CD4-positive, alpha-beta T cell treated with Interleukin-15 for 1 hour (primary cell): ENCODE results near the gene HS6ST1.

Experiments used
- DNase-seq: peaks from one replicate; pipeline ENCODE4 v3.0.0-alpha.2; 2020

The HS6ST1 gene

GRCh38 chr2:128292599-128293425 is 25.9 kb downstream of the HS6ST1 start:
- DNase-seq = no peak

DNA sequence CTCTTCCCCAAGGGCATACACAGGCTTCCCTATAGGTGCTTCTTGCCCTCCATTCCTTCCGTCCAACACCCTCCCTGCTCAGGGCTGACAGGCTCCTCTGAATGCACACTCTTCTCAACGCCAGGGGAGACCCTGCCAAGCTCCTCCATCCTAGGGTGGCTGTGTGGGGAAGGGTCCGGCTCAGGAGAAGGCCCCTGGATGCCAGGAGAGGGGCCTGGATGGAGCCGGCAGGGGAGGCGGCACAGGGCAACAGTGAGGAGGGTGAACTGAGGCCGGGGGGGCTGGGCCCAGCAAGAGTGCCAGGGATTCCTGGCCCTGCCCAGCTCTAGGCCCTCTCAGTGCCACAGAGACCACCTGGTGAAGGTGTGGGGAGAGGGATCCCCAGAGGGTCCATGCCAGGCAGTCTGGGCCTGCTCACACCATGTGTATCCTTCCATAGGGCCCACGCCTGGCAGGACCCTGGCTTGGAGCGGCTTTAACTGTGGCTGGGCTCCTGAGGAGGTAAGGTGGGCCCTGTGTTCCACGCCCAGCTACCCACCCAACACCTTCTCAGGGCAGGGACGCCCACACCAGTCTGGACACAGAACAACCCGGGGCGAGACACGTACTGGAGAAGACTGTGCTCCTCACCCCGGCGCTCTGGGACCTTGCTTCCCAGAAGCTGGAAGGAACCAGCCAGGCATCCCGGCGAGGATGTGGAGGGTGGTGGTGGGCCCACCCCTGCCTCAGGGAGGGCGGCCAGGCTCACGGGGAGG is 26.6 kb downstream of the HS6ST1 start:
- no peak for DNase-seq

DNA sequence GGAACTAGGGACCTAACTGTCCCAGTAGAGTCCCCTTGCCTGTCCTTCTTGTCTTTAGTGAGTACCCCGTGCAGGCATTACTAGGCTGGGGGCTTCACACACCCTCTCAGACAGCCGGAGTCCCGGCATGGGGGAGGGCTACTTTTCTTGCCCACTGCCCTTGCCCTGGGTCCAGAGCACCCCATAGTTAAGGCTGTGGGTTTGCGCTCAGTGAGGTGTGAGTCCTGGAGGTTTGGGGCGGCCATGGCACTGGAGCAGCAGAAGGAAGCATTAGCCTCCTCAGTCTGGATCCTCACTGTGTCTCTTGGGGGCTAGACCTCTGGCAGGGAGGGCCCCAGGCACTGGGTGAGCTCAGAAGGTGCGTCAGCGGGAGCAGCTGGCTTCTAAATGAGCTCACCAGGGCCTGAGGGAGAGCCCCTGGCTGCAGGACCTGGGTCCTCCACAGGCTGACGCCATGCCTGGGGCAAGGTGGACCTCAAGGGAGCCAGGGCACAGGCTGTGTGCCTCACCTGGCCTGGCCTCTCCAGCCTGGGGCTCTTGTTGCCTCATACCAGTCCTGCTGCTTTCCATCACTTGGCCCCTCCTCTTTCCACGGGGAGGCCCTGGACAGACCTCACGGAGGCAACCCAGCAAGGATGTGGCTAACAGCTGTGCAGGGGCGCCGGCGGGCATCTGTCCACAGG is 27.4 kb downstream of the HS6ST1 start:
- no peak for DNase-seq

GRCh38 chr2:128290356-128290755 is 28.3 kb downstream of the HS6ST1 start:
- DNase-seq = no peak

GRCh38 chr2:128289439-128289838 is 29.2 kb downstream of the HS6ST1 start:
- DNase-seq = no peak

DNA sequence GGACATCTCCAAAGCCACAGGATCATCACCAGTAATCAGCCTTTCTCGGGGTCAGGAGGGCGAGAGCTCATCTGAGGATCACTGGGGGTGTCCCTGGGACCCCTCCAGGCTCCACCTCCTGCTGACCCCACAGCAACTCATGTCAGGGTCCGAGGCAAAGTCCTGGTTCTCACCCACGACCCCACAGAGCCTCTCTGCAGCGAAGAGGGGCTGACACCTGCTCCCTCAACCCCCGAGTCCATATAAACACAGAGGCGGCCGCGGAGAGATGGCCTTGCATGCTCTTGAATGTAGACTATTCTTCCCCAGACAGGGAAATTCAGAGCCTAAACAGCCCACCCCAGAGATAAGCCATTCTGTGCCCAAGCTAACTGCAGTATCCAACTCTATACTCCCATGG is 29.9 kb downstream of the HS6ST1 start:
- no peak for DNase-seq

- DNase-seq = no peak
These were observed 30.6 kb downstream of the HS6ST1 start for GRCh38 chr2:128287780-128288735.

DNA sequence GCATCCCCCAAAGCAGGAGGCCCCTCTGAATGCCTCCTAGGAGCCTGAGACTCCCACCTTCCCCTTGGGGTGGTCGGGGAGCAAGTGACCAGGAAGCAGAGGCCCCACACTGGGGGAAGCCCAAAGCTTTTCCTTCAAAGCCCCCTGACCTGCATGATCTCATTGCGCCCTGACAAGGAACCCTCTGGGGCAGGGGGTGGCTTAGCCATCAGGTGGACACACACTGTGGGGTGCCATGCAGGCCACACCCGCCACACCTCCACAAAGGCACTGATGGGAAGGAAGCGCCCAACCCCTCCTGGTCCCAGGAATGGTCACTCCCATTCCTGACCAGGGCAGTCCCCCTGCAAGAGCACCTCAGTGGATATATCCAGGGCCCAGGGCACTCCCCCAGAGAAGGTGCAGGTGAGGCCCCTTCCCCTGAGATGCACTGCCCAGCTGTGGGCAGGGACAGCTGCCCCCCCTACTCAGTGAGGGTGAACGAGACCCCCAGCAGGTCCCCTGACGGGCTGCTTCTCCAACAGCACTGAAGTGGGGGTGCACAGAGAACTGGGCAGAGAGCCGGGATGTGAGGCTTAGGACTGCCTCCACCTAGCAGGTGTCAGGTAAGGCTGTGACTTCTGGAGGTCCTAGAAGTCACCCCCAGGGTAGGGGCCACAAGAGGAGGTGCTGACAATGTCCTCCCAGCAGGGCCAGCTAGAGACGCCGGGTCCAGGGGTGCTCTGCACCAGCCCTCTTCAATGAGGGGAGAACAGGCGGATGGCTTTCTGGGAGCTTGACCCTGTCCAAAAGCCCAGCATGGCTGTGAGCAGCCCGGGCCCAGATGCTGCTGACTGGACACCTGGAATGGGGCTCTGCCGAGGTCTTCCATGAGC is 31.5 kb downstream of the HS6ST1 start:
- no peak for DNase-seq

- DNase-seq = no peak
These were observed 32.5 kb downstream of the HS6ST1 start for GRCh38 chr2:128286011-128286721.

DNA sequence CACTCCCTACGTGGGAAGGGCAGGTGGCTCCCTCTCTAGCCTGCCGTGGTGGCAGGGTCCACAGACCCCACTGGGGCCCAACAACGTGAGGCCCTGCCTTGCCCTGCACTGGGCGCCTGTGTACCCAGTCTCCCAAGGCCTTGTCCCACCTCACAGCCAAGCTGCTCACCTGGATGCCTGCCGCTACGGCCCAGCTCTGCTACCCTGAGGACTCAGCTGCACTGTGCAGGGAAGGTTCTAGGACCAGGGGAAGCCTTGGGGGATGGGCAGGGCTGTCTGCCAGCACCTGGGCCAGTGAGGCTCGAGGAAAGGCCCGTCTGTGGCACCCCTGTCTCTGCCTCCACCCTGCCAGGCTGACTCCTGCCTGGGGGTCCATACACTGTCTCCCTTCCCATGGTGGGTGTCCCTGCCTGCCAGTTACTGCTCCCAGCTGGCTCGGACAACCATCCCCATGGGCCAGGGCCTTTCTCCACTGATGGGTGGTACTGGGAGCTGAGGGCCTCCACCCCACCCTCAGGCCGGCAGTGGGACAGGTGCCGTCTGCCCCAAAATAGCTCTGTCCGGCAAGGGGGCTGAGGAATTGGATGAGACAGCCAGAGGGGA is 33.2 kb downstream of the HS6ST1 start:
- no peak for DNase-seq

- DNase-seq = no peak
These were observed 33.8 kb downstream of the HS6ST1 start for GRCh38 chr2:128284841-128285240.

DNA sequence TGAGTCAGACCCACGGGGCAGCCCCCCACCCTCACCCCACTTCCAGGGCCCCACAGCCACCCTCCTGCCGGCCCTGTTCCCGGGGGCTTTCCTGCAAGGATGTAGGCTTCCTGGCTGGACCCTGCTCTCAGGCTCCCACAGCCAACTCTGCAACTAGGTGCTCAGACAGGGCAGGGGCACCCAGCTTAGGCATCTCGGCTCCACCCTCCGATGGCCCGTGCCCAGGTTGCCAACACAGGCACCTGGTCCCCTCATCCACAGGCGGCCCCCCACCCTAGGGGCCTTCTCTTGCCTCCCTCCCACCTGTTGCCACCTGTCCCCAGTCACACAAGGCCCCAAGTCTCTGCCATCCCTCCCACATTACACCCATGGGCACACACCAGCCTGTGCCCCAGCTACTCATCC is 34.6 kb downstream of the HS6ST1 start:
- DNase-seq = no peak

GRCh38 chr2:128282976-128283810 is 35.5 kb downstream of the HS6ST1 start:
- DNase-seq = no peak

GRCh38 chr2:128282246-128282975 is 36.3 kb downstream of the HS6ST1 start:
- no peak for DNase-seq

DNA sequence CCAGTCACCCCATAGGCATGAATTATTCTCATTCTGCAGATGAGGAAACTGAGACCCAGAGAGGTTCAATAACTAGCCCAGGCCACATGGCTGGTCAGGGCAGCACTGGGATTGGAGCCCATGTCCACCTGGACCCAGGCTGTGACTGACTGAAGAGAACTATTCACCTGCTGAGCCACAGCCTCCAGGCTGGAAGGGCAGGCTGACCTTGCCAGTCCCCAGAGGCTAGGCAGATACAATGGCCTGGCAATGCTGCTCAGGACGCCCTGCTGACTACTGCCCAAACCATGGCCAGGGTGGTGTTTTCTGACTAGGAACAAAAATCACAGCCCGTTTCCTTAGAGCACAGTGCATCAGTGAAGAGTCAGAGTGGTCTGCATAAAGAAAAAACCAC is 36.8 kb downstream of the HS6ST1 start:
- peak; percentile 10 for DNase-seq

DNA sequence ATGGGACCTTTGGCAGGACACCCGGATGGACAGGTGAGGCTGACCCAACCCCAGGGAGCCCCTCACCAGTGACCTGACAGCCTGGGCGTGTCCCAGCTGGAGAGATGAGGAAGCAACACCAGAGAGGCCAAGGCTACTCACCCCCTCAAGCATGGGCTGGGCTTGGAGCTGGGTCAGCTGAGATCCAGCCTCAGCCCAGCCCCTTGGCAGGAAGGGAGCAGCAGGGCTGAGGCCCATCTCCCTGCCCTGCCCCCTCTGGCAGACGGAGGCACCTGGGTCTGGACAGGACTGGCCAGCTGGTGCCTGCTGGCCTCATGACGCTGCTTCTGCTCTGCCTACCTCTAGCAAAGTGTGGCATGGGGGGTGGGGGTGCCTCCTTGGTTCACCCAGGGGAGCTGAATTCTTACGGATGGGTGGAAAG is 37.8 kb downstream of the HS6ST1 start:
- no peak for DNase-seq

DNA sequence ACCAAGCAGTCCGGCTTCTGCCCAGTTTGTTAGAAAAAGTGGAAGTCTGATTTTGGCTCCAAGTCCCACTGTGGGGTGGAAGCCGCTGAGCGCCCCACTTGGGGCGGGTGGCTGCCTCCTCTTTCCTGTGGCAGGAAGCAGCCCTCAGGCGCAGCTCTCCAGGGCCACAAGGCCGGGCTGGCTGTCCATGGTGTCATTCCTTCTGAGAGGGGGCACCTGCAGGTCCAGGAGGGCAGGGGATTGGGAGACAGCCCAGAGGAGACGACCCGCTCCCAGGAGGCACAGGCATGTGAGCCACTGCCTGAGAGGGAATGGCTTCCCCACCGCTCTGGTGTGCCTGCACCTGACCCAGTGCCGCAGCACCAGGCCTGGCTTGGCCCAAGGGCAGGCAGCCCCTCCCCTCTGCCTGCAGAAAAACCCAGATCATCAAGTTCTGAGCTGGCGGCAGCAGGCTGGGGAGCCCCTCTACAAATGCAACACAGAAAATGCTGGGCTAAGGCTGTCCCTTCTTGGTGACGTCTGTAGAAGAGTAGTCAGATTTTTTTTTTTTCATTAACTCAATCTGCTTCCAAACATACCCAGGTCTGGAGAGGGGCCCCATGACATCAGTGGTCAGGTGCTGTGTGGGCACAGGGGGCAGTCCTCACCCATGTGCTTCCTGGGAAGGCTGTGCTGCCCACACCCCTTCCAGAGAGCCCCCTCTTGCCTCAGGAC is 38.4 kb downstream of the HS6ST1 start:
- peak; percentile 19 for DNase-seq

DNA sequence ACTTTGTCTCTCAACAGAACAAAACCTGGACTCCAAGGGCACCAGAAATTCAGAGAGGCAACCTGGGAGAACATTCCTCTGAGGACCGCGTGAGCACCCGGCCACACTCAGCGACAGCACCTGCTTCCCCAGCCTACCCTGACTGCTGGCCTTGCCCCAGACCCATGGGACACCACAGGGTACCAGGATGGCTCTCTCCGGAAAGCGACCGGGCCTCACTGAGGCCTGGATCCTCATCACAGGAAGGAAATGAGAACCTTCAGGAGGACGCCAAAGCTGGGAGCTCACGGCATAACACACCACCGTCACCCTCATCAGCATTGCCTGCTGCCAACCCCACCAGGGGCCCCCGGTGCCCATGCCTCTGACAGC is 38.9 kb downstream of the HS6ST1 start:
- no peak for DNase-seq
